ENCODE measurements around the gene GPR137.

The GPR137 gene

GRCh38 chr11:64317961-64318765 is 32.5 kb downstream of the GPR137 start, which contains the start of gene PRDX5:
TSS of gene PRDX5 (plus strand) at chr11:64318121. CDS start at chr11:64318216, 95 bp downstream.
- H3K36me3 ChIP-seq = peaks cover 14% of the 10 kb centered on the region

GRCh38 chr11:64318766-64319761 is 33.4 kb downstream of the GPR137 start:
- Histone ChIP-seq H3K27me3 (ENCODE audit: insufficient read depth, low read depth, severe bottlenecking) (no peaks in the 10 kb centered on the region), H3K27ac (peak overlapping the region; percentile 94), H3K36me3 (peaks cover 14% of the 10 kb centered on the region), H3K4me3 (ENCODE audit: low read depth, low read length) (peak overlapping the region; percentile 85), H3K9me3 (ENCODE audit: severe bottlenecking) (no peaks in the 10 kb centered on the region)
- TF ChIP-seq CTCF (IDR thresholded peaks at IDR 0.05; ENCODE audit: low read depth, low read length) = no peak
- DNase-seq = peak; percentile 49

More at GRCh38 chr11:64317961-64318765, 32.5 kb downstream of the GPR137 start, which contains the start of gene PRDX5:
- H3K27ac ChIP-seq = peak within 1 kb of the TSS; percentile 94
- no peaks in the 10 kb centered on the region for H3K27me3 ChIP-seq (ENCODE audit: insufficient read depth, low read depth, severe bottlenecking)
- peak; percentile 72 for TF ChIP-seq CTCF (IDR thresholded peaks at IDR 0.05; ENCODE audit: low read depth, low read length)
- DNase-seq = peak; percentile 96
- H3K4me3 ChIP-seq (ENCODE audit: low read depth, low read length) = peak within 1 kb of the TSS; percentile 85
- H3K9me3 ChIP-seq (ENCODE audit: severe bottlenecking) = no peaks in the 10 kb centered on the region

- Histone ChIP-seq H3K27me3 (ENCODE audit: insufficient read depth, low read depth, severe bottlenecking) (no peaks in the 10 kb centered on the region), H3K9me3 (ENCODE audit: severe bottlenecking) (no peaks in the 10 kb centered on the region), H3K27ac (no peak overlapping the region), H3K36me3 (peaks cover 1% of the 10 kb centered on the region; the same call in 1 of the 2 replicates), H3K4me3 (ENCODE audit: low read depth, low read length) (no peak overlapping the region)
- no peak for TF ChIP-seq CTCF (IDR thresholded peaks at IDR 0.05; ENCODE audit: low read depth, low read length)
- DNase-seq = no peak
Measured at GRCh38 chr11:64320556-64320955, 34.9 kb downstream of the GPR137 start.

GRCh38 chr11:64321026-64321425 is 35.4 kb downstream of the GPR137 start:
- H3K36me3 ChIP-seq = no peaks in the 10 kb centered on the region
- DNase-seq = no peak
- no peak overlapping the region for H3K27ac ChIP-seq
- TF ChIP-seq CTCF (IDR thresholded peaks at IDR 0.05; ENCODE audit: low read depth, low read length) = no peak
- no peak overlapping the region for H3K4me3 ChIP-seq (ENCODE audit: low read depth, low read length)
- H3K9me3 ChIP-seq (ENCODE audit: severe bottlenecking) = no peaks in the 10 kb centered on the region
- no peaks in the 10 kb centered on the region for H3K27me3 ChIP-seq (ENCODE audit: insufficient read depth, low read depth, severe bottlenecking)

- Histone ChIP-seq H3K27ac (no peak overlapping the region), H3K9me3 (ENCODE audit: severe bottlenecking) (no peaks in the 10 kb centered on the region), H3K27me3 (ENCODE audit: insufficient read depth, low read depth, severe bottlenecking) (no peaks in the 10 kb centered on the region), H3K36me3 (no peaks in the 10 kb centered on the region), H3K4me3 (ENCODE audit: low read depth, low read length) (no peak overlapping the region)
- no peak for TF ChIP-seq CTCF (IDR thresholded peaks at IDR 0.05; ENCODE audit: low read depth, low read length)
- DNase-seq = no peak
Measured at GRCh38 chr11:64321533-64321932, 35.9 kb downstream of the GPR137 start.
